Measurements from ENCODE around the gene XRCC6. TPM values are rescaled to one million over a fixed set of nuclear protein-coding genes. Genes with fewer than 3 reads are reported as not detected.
"Not testable (repeated sequence)": the region's sequence is repeated elsewhere in the genome, so short reads cannot be mapped to it uniquely, and the experiment has no call there.

Gene XRCC6
- total and polyA plus RNA-seq, 12 donors, result 122 to 498 (median 240) TPM

- intact Hi-C loops (cut with DNase I), result no loop called here
- Histone ChIP-seq H3K4me1 (replicated peaks in 1 of 2) (peaks cover 12 to 26% of the 10 kb centered on the region in 2 donors), H3K4me3 (no peak overlapping the region), H3K27ac (peak overlapping the region in 1 of 5 donors; percentile 23), H3K27me3 (no peaks in the 10 kb centered on the region), H3K36me3 (replicated peaks in 1 of 2) (peaks cover 0 to 48% of the 10 kb centered on the region in 2 donors), H3K9me3 (replicated peaks in 1 of 3) (no peaks in the 10 kb centered on the region)
- peak in 1 of 7 donors; percentile 14 for DNase-seq
- TF ChIP-seq, protein P1, sequence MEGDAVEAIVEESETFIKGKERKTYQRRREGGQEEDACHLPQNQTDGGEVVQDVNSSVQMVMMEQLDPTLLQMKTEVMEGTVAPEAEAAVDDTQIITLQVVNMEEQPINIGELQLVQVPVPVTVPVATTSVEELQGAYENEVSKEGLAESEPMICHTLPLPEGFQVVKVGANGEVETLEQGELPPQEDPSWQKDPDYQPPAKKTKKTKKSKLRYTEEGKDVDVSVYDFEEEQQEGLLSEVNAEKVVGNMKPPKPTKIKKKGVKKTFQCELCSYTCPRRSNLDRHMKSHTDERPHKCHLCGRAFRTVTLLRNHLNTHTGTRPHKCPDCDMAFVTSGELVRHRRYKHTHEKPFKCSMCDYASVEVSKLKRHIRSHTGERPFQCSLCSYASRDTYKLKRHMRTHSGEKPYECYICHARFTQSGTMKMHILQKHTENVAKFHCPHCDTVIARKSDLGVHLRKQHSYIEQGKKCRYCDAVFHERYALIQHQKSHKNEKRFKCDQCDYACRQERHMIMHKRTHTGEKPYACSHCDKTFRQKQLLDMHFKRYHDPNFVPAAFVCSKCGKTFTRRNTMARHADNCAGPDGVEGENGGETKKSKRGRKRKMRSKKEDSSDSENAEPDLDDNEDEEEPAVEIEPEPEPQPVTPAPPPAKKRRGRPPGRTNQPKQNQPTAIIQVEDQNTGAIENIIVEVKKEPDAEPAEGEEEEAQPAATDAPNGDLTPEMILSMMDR (IDR thresholded peaks at IDR 0.05), result no peak
- no peak for TF ChIP-seq POLR2A (IDR thresholded peaks at IDR 0.05)
Measured at GRCh38 chr22:41664490-41664889, 43.4 kb downstream of the XRCC6 start.

GRCh38 chr22:41664951-41665350, 43.9 kb downstream of the XRCC6 start:
- WGBS, 4 donors, result 87 to 96% (median 94%) methylated on average over 3 of the region's 3 CpGs
- Histone ChIP-seq H3K9me3 (replicated peaks in 1 of 3) (no peaks in the 10 kb centered on the region), H3K4me3 (no peak overlapping the region), H3K36me3 (replicated peaks in 1 of 2) (peaks cover 0 to 43% of the 10 kb centered on the region in 2 donors), H3K27me3 (no peaks in the 10 kb centered on the region), H3K4me1 (replicated peaks in 1 of 2) (peaks cover 12 to 23% of the 10 kb centered on the region in 2 donors), H3K27ac (peak overlapping the region in 1 of 5 donors; percentile 23)
- TF ChIP-seq, protein P1 (IDR thresholded peaks at IDR 0.05), result no peak
- TF ChIP-seq POLR2A (IDR thresholded peaks at IDR 0.05), result no peak
- DNase-seq, result peak in 1 of 7 donors; percentile 47
- intact Hi-C loops (cut with DNase I), result no loop called here

DNA sequence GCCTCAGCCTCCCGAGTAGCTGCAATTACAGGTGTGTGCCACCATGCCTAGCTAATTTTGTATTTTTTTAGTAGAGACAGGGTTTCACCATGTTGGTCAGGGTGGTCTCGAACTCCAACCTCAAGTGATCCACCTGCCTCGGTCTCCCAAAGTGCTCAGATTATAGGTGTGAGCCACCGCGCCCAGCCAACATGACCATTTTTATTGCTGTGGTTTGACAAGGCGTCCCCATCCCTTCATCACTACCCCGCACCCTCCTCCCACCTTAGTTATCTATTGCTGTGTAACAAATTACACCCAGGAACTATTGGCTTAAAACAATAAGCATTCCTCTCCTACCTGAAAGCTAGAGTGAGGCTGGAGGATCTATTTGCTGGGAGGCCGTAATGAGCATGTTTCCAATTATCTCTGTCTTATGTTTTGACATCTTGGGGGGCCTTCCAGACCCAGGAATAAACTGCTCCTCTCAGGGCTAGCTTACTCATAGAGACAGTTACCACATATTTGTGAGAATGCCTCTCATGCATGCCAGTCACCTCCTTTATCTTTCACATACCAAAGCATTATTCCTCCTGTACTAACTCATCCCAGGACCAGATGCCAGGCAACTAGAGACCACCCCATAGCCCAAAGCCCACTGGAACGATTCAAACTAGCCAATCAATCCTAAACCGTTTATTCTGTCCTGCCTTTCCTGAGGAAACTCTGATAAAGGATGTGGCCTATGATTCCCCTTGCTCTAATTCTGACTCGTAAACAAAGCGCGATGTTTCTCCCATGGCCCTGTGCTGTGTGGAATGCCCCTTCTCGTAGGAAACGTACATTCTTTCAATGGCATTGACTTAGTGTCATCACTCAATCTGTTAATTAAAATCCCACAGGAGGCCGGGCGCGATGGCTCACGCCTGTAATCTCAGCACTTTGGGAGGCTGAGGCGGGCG, 48.1 kb downstream of the XRCC6 start:
- Histone ChIP-seq H3K27ac (no peak overlapping the region), H3K9me3 (replicated peaks in 1 of 3) (no peaks in the 10 kb centered on the region), H3K27me3 (no peaks in the 10 kb centered on the region), H3K36me3 (replicated peaks in 1 of 2) (peaks cover 0 to 16% of the 10 kb centered on the region in 2 donors), H3K4me3 (no peak overlapping the region), H3K4me1 (replicated peaks in 1 of 2) (peaks cover 0 to 10% of the 10 kb centered on the region in 2 donors)
- TF ChIP-seq POLR2A (IDR thresholded peaks at IDR 0.05), result no peak
- TF ChIP-seq, protein P1 (IDR thresholded peaks at IDR 0.05), result no peak
- peak in 1 of 7 donors; percentile 53 for DNase-seq
- 81 to 86% (median 85%) methylated on average over 20 to 21 of the region's 21 CpGs for WGBS, 4 donors
- intact Hi-C loops (cut with DNase I), result no loop called here

DNA sequence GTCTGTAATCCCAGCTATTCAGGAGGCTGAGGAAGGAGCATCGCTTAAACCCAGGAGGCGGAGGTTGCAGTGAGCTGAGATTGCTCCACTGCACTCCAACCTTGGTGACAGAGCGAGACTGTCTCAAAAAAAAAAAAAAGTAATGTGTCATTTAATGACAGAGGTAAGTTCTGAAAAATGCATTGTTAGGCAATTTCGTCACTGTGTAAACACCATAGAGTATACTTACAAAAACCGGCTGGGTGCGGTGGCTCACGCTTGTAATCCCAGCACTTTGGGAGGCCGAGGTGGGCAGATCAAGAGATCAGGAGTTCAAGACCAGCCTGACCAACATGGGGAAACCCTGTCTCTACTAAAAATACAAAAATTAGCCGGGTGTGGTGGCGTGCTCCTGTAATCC, 51.0 kb downstream of the XRCC6 start:
- peak in 1 of 7 donors; percentile 36 for DNase-seq
- WGBS, 4 donors, result 89 to 93% (median 90%) methylated on average over 10 of the region's 10 CpGs
- H3K4me1 ChIP-seq (replicated peaks in 1 of 2); intact Hi-C loops (cut with DNase I); H3K4me3 ChIP-seq; H3K9me3 ChIP-seq (replicated peaks in 1 of 3); H3K27ac ChIP-seq; H3K27me3 ChIP-seq: not testable (repeated sequence)
- peaks cover 0 to 23% of the 10 kb centered on the region in 2 donors for H3K36me3 ChIP-seq (replicated peaks in 1 of 2)

All from adrenal gland (tissue), 12 donors.